DMS 273 treated with DMSO at 0.1 percent for 48 hours (cell line): ENCODE measurements around the gene NUDT2.
"Not testable (repeated sequence)": the region's sequence is repeated elsewhere in the genome, so short reads cannot be mapped to it uniquely, and the experiment has no call there.

Source experiments
- DNase-seq: peaks from one replicate; lab custom pipeline; 2025; lab: John Stamatoyannopoulos, UW

Gene NUDT2

GRCh38 chr9:34335376-34335775, 6.0 kb downstream of the NUDT2 start:
- DNase-seq, result no peak

- DNase-seq, result no peak
Observed at GRCh38 chr9:34337403-34337802, 8.0 kb downstream of the NUDT2 start.

DNA sequence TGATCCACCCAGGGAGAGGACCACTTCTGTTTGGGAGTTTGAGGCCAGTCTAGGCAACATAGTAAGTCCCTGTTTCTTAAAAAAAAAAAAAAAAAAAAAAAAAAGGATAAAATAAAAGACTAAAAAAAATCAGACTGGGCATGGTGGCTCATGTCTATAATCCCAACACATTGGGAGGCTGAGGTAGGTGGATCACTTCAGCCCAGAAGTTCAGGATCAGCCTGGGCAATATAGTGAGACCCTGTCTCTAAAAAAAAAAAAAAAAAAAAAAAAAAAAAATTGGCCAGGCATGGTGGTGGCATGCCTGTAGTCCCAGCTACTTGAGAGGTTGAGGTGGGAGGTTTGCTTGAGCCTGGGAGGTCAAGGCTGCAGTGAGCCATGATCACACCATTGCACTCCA, 8.7 kb downstream of the NUDT2 start:
- not testable (repeated sequence) for DNase-seq

- DNase-seq, result no peak
Observed at GRCh38 chr9:34338665-34339385, 9.5 kb downstream of the NUDT2 start.

- no peak for DNase-seq
Observed at GRCh38 chr9:34341659-34342295, 12.4 kb downstream of the NUDT2 start.

DNA sequence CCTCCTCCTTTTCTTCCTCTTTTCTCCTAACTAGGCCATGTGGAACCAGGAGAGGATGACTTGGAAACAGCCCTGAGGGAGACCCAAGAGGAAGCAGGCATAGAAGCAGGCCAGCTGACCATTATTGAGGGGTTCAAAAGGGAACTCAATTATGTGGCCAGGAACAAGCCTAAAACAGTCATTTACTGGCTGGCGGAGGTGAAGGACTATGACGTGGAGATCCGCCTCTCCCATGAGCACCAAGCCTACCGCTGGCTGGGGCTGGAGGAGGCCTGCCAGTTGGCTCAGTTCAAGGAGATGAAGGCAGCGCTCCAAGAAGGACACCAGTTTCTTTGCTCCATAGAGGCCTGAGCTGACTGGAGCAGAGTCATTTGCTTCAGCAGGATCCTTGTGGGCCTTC, 13.7 kb downstream of the NUDT2 start:
- no peak for DNase-seq

GRCh38 chr9:34343605-34344004, 14.2 kb downstream of the NUDT2 start:
- DNase-seq, result no peak

DNA sequence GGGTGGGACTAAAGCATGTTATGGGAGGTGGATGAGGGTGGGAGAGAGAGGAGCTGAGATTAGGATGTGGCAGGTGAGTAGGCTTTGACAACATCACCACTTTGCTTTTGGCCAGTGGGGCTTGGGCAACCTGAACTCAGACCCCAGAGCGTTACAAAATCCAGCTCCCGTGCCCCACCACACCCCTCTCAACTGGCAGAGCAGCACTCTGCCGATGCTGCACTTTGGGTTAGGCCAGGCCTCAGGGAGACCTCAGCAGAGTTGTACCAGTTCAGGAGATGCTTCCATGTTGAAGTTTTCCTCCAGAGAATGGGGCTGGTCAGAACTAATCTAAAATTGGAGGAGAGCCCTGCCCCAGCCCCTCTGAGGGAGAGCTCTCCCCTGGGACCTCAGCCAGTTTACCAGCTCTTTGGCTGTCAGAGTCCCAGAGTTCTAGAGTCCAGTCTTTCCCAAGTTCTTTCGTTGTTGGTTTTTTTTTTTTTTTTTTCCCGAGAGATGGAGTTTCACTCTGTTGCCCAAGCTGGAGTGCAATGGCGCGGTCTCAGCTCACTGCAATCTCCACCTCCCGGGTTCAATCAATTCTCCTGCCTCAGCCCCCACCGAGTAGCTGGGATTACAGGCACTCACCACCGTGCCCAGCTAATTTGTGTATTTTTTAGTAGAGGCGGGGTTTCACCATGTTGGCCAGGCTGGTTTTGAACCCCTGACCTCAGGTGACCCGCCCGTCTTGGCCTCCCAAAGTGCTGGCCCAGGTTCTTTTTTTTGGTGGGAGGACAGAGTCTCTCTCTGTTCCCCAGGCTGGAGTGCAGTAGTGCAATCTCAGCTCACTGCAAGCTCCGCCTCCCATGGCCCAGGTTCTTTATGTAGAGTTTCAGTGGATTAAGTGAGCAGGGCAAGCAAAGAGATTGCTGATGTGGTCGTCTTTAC, 17.8 kb downstream of the NUDT2 start:
- no peak for DNase-seq

GRCh38 chr9:34347800-34348158, 18.4 kb downstream of the NUDT2 start:
- DNase-seq, result no peak

DNA sequence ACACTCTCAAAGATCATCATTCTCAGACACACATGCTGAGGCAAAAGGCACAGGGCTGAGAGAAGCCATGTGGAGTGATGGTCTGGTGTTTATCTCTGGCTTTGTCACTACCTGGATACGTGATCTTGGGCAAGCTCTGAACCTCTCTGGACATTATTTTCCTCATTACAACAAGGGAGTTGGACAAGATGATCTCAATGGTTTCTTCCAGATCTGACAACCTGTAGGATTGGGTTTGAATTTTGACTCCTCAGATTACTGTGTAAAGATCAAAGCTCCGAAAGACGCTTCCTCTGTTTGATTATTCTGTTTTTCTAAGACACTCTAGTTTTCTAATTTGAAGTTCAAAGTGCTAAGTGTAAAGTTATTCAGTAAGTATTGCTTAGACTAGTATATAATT, 20.0 kb downstream of the NUDT2 start:
- DNase-seq, result no peak

GRCh38 chr9:34352122-34352652, 22.8 kb downstream of the NUDT2 start:
- DNase-seq, result not testable (repeated sequence)

DNA sequence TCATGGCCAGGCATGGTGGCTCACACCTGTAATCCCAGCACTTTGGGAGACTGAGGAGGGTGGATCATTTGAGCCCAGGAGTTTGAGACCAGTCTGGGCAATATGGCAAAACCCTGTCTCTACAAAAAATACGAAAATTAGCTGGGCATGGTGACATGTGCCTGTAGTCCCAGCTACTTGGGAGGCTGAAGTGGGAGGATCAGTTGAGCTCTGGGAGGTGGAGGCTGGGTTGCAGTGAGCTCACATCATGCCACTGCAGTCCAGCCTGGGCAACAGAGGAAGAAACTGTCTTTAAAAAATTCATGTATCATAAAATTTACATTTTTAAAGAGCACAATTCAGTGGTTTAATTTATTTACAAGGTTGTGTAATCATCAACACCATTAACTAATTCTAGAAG, 23.6 kb downstream of the NUDT2 start:
- DNase-seq, result not testable (repeated sequence)

GRCh38 chr9:34362614-34363214, 33.3 kb downstream of the NUDT2 start:
- DNase-seq, result no peak

DNA sequence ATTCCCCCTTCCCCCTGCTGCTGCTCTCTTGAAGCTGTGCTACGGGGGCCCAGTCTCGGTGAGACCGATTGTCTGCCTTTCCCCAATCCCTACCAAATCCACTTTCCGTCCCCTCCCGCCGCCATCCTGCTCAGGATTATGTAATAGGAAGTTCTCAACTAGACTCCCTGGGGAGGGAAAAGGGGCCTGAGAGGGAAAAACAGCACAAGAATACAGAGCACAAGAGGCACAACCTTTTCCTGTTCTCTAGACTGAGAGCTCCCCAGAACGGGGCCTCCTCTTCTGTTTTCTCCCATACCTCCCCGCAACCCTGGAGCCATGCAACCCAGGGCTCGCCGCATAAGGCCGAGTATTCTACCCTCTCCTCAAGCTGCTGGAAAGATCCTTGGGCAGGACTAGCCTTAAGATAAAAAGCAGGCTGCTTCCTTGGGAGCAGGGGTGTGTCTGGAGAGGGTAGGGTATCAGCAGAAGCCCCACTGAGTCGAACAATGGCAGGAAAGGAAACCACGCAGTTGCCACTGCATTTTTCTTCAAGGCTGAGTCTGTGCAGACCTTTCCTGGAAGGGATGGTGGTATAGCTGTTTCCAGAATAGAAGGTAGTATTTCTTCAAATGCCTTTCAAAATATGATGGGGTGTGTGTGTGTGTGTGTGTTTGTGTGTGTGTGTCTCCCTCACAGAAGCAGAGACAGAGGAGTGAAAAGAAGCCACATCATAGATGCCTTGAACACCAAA, 34.4 kb downstream of the NUDT2 start:
- no peak for DNase-seq

- no peak for DNase-seq
Observed at GRCh38 chr9:34365282-34365681, 35.9 kb downstream of the NUDT2 start.

GRCh38 chr9:34366365-34366764, 37.0 kb downstream of the NUDT2 start:
- DNase-seq, result no peak

DNA sequence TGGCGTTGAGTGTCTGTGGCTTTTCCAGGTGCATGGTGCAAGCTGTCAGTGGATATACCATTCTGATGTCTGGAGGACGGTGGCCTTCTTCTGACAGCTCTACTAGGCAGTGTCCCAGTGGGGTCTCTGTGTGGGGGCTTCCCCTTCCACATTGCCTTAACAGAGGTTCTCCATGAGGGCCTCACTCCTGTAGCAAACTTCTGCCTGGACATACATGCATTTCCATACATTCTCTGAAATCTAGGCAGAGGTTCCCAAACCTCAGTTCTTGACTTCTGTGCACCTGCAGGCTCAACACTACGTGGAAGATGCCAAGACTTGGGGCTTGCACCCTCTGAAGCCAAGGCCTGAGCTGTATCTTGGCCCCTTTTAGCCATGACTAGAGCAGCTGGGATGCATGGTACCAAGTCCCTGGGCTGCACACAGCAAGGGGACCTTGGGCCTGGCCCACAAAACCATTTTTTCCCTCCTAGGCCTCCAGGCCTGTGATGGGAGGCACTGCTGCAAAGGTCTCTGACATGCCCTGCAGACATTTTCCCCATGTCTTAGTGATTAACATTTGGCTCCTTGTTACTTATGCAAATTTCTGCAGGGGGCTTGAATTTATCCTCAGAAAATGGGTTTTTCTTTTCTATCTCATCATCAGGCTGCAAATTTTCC, 38.5 kb downstream of the NUDT2 start:
- not testable (repeated sequence) for DNase-seq

DNA sequence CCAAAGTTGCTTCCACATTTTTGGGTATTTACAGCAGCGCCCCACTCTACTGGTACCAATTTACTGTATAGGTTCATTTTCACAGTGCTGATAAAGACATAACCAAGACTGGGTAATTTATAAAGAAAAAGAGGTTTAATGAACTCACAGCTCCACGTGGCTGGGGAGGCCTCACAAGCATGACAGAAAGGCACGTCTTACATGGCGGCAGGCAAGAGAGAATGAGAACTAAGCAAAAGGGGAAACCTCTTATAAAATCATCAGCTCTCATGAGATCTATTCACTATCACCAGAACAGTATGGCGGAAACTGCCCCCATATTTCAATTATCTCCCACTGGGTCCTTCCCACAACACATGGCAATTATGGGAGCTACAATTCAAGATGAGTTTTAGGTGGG, 39.4 kb downstream of the NUDT2 start:
- DNase-seq, result not testable (repeated sequence)

DNA sequence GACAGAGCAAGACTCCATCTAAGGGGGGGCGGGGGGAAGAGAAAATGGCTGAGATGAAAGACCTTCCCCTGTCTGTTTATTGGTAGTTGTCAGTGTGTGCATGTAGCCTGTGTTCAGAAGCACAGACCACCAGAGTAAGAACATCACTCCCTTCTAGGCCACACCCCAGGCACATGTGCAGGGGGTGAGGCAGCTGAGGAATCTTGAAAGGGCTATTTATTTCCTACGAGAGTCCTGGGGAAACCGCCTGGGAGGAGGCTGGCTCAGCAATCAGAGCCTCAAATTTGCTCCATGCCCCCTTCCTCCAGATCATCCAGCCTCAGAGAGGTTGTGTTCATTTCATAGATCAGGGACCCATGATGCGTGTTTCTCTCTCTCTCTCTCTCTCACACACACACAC, 40.3 kb downstream of the NUDT2 start:
- DNase-seq, result no peak

GRCh38 chr9:34370335-34370969, 41.1 kb downstream of the NUDT2 start:
- DNase-seq, result no peak
